SK-N-SH treated with all-trans-retinoic acid at 6 μM for 48 hours (cell line): Measurements from ENCODE around the gene TMEM89.

ENCODE experiments used
- ARNTL ChIP-seq: fragments of 450-650 bp; formaldehyde crosslinking; IDR thresholded peaks from 2 replicates; pipeline ENCODE4 v1.5.0; 2020; ENCODE audit warnings: low read depth, mild to moderate bottlenecking, moderate library complexity, borderline replicate concordance
- CREB5 ChIP-seq: fragments of 250-450 bp; sonication (Bioruptor Pico); IDR thresholded peaks from 2 replicates; pipeline ENCODE4 v1.5.1; 2020; ENCODE audit warnings: low read depth, mild to moderate bottlenecking, moderate library complexity
- OSR1 ChIP-seq: fragments of 250-450 bp; sonication (Bioruptor Pico); IDR thresholded peaks from 2 replicates; pipeline ENCODE4 v1.8.0; 2022; ENCODE audit warnings: moderate library complexity, mild to moderate bottlenecking, inconsistent platforms
- PATZ1 ChIP-seq: fragments of 250-450 bp; sonication (Bioruptor Pico); IDR thresholded peaks from 2 replicates; pipeline ENCODE4 v1.8.0; 2020; ENCODE audit warnings: mild to moderate bottlenecking, moderate library complexity, borderline replicate concordance
- TCF4 ChIP-seq: fragments of 250-450 bp; sonication (Bioruptor Pico); IDR thresholded peaks from 2 replicates; pipeline ENCODE4 v1.8.0; 2021; ENCODE audit warnings: mild to moderate bottlenecking, moderate library complexity, borderline replicate concordance
- TSHZ2 ChIP-seq: fragments of 250-450 bp; sonication (Bioruptor Pico); IDR thresholded peaks from 2 replicates; pipeline ENCODE4 v1.5.0; 2020; ENCODE audit warnings: mild to moderate bottlenecking, moderate library complexity
- ZFP3 ChIP-seq: fragments of 250-450 bp; sonication (Bioruptor Pico); IDR thresholded peaks from 2 replicates; pipeline ENCODE4 v1.5.0; 2020; ENCODE audit warnings: mild to moderate bottlenecking, moderate library complexity
- ZNF565 ChIP-seq: fragments of 450-650 bp; formaldehyde crosslinking; conservative IDR thresholded peaks from 2 replicates; pipeline ENCODE4 v1.5.0; 2020; ENCODE audit warnings: low read depth, mild to moderate bottlenecking, moderate library complexity
- ZNF70 ChIP-seq: fragments of 450-650 bp; formaldehyde crosslinking; IDR thresholded peaks from 2 replicates; pipeline ENCODE4 v1.5.0; 2020; ENCODE audit warnings: mild to moderate bottlenecking, moderate library complexity

DNA sequence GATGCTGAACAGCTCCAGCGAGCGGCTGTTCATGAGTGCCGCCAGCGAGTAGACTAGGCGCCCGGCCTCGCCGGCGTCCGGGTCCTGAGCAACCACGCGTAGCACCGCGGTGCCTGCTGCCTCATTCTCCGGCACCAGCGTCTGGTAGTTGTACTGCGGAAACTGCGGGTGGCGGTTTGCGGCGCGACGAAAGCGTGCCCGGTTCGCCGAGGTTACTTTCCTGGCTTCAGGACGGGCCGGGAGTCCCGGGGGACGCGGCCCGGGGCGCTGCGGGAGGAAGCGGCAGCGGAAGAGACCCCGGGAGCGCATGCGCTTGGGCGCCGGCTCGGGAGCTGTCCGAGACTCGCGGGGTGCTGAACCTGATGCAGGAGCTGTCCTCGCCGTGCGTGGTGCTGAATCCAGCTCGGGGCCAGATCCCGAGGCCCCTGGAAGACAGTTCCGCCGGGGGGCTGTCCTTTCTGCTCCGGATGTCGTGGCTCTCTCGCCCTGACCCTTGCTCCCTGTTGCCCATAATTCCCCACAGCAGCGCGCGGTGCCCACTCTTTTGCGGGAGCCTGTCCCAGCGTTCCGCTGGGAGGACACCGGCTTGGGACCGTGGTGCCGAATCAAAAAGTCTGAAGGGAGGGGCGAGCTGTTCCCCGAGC is 40.1 kb upstream of the TMEM89 start:
- no peak for TF ChIP-seq ZNF70 (CRISPR knock-in tag)
- TF ChIP-seq ARNTL (CRISPR knock-in tag), result no peak
- no peak for TF ChIP-seq TCF4 (CRISPR knock-in tag)
- TF ChIP-seq ZNF565, result no peak
- 0 out of 2 replicates have a peak, but pooled peaks have one; percentile 61 for TF ChIP-seq ZFP3 (CRISPR knock-in tag)
- no peak for TF ChIP-seq CREB5 (CRISPR knock-in tag)
- TF ChIP-seq PATZ1 (CRISPR knock-in tag), result no peak
- TF ChIP-seq TSHZ2 (CRISPR knock-in tag), result no peak
- TF ChIP-seq OSR1 (CRISPR knock-in tag), result no peak
